Vagina (tissue), 2 donors: Measurements from ENCODE around the gene ZBTB20.

ENCODE experiments used
- POLR2A ChIP-seq, 2 donors: fragments of 450-650 bp; IDR thresholded peaks; one replicate each; pipeline ENCODE4 v1.6.1; 2017; ENCODE audit warnings: antibody characterized with exemption in 2 of 2, mild to moderate bottlenecking in 2 of 2, moderate library complexity in 2 of 2
- TF ChIP-seq, protein P1 (sequence below), 3 experiments: fragments of 450-650 bp in 2 of 3; fragments of 200-600 bp in 1 of 3; sonication (generic) in 1 of 3; IDR thresholded peaks; one replicate each; pipeline ENCODE4 v1.5.1; 2017 to 2019; ENCODE audit warnings: antibody characterized with exemption in 3 of 3, mild to moderate bottlenecking in 2 of 3, moderate library complexity in 2 of 3

DNA sequence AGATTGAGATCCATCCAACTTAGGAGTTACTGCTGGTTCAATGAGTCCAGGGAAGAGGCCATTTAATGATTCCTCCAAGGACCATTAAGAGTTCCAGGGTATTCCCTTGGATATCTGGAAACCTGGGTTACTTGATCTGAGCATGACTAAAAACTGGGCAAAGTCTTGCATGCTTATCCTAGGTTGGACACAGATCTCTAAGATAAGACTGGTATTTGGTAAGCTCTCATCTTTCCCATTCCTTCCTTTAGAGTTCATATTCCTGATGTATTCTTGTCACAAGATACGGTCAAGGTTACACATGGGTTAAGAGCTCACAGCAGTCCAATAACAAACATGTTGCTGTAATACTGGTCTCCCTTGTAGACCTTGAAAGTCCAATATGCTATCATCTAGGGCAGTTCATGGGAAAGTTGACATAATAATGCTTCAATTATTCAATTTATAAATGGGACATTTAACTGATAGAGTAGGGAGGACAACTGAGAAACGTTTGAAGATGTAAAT lies 551.5 kb downstream of the ZBTB20 start:
- TF ChIP-seq POLR2A (IDR thresholded peaks at IDR 0.05), result no peak
- TF ChIP-seq, protein P1, sequence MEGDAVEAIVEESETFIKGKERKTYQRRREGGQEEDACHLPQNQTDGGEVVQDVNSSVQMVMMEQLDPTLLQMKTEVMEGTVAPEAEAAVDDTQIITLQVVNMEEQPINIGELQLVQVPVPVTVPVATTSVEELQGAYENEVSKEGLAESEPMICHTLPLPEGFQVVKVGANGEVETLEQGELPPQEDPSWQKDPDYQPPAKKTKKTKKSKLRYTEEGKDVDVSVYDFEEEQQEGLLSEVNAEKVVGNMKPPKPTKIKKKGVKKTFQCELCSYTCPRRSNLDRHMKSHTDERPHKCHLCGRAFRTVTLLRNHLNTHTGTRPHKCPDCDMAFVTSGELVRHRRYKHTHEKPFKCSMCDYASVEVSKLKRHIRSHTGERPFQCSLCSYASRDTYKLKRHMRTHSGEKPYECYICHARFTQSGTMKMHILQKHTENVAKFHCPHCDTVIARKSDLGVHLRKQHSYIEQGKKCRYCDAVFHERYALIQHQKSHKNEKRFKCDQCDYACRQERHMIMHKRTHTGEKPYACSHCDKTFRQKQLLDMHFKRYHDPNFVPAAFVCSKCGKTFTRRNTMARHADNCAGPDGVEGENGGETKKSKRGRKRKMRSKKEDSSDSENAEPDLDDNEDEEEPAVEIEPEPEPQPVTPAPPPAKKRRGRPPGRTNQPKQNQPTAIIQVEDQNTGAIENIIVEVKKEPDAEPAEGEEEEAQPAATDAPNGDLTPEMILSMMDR (IDR thresholded peaks at IDR 0.05), result no peak
